Endothelial cell of coronary artery (primary cell): ENCODE measurements around the gene MTG1. TPM values are rescaled to one million over a fixed set of nuclear protein-coding genes. Genes with fewer than 3 reads are reported as not detected.

Experiments used
- total RNA-seq: library from RNA; depleted of rRNA; stranded (reverse); fragments of >200 nt; gene quantifications from 2 replicates; pipeline ENCODE4 v1.2.3, GENCODE V29; 2014

The MTG1 gene
- 40.2 and 40.4 TPM in 2 replicates for total RNA-seq

DNA sequence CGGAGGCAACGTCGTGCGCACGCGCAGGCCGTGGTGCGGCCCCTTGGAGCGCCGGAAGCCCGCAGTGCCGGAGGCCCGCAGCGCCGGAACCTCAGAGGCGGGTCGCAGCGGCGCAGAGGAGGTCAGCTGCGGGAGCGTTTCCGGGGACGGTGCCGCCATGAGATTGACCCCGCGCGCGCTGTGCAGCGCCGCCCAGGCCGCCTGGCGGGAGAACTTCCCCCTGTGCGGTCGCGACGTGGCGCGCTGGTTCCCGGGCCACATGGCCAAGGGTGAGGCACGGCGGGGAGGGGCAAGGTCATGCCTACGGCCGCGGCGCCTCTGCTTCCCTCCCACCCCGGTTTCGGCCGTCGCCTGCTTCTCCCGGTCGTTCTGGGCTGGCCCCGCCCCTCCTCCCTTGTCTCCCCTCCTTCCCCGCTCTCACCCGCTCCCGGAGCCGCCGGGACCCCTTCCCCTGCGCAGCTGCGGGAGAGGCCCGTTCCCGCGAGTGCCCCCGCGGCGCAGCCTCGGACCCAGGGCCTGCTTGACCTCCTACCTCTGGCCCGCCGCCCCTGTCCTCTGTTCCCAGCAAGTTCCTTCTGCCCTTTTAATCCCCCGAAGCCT is at the start of gene MTG1:
TSS of gene MTG1 (plus strand) at position 94 of the 600 bp plus-strand sequence. CDS start at position 158, 64 bp downstream.

DNA sequence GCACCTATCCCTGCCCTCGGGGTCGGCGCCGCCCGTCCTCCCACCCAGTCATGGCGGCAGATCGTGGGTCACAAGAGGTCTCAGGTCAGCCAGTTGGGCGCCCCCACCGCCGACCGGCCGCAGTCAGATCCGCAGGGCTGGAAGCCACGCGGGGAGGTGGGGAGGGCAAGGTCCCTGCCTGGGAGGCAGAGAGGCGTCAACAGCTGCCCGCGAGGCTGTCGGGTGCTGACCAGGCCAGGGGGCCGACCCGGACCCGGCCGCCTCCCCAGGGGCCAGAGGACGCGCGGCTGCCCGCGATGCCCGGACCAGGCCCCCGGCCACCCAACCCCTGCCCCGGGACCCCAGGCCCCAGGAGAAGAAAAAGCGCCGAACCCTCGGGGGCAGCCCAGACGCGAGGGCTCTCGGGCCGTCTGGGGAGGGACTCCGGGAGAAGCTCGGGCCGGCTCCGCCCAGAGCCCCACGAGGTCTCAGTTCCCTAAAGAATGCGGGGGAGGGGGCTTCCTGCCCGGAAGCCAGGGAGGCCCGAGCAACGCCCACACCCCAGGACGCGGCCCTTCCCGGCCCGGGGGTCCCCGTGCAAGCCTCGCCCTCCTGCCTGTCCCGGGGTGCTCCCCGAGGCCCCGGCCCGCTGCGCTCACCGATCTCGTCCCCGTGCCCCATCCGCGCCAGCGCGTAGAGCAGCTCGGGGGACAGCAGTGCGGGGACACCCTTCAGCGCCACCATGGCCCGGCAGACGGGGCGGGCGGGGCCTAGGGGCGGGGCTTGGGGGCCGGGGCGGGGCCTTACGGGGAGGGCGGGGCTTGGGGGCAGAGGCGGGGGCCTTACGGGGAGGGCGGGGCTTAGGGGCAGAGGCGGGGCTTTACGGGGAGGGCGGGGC is 36.4 kb upstream of the MTG1 start, which contains the start of gene FUOM:
TSS of gene FUOM (minus strand) at position 735 of the 877 bp plus-strand sequence. CDS start at position 723, 12 bp downstream.

DNA sequence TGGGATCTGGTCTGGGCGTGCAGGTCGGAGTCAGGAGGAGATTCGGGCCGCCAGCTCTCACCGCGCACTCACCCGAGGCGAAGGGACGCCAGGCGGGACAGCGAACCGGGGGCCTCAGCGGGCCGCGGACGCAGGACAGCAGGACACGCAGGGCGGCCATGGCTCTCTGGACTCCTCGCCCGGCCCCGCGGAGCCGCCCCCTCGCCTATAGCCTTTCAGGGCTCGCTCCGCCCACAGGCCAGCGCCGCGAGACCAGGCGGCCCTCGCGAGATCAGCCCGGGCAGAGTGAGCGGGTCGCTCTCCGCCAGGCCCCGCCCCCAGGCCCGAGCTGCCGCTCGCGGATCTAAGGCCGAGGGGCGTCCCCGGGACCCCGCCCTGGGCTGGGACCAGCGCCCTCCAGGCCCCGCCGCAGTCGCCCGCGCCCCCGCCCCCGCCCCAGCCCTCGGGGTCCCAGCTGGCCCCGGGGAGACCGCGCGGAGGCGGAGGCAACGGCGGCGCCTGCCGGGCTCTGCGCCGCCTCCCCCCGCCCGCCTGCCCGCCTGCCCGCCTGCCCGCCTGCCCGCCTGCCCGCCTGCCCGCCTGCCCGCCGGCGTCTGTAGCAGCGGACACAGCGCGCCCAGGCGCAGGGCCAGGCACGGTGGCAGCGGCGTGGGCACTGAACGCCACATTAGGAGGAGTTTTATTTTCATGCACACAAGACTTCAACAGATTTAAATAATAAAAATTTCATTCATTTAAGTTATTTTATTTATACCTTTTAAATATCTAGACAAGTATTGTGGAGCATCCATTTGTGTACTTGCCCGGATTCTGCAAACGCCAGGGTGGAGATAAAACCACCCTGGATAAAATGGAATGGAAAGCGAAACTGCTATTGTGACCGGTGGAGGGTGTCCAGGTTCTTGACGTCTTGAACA is 20.5 kb upstream of the MTG1 start, which contains the start of gene ECHS1:
TSS of gene ECHS1 (minus strand) at position 181 of the 917 bp plus-strand sequence. CDS start at position 160, 21 bp downstream.

GRCh38 chr10:133379152-133379800 is 14.7 kb upstream of the MTG1 start, which contains the start of gene PAOX:
PAOX (plus strand) TSS chr10:133379262; CDS start chr10:133379317, 55 bp downstream.

DNA sequence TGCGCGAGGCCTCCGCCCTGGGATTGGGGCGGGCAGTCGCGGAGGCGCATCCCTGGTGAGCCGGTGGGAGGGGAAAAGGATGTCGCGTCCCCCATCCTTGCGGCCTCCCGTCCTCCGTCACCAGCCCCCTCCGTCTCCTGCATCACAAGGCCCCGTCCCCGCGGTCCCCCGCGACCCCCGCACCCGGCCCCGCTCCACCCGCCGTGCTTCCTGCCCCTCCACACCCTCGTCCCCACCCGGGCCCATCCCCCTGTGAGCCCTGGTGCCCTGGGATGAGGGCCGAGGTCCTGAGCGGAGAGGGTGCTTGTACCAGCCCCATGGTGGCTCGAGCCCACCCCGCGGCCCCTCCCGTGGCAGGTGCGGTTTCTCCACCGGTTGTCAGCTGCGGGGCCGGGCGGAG is 30.6 kb downstream of the MTG1 start, which contains the start of gene SPRN:
TSS of gene SPRN (minus strand) at position 25 of the 400 bp plus-strand sequence. CDS start 944 bp downstream, outside the sequence.

GRCh38 chr10:133453516-133454203 is 59.7 kb downstream of the MTG1 start, which contains the start of gene SCART1:
SCART1 (plus strand) TSS chr10:133453945; CDS start chr10:133453998, 53 bp downstream.

Other genes with a start within 250 kb of the MTG1 start
- gene KNDC1, start 233.9 kb upstream of the MTG1 start, total RNA-seq: under 0.01 TPM in 1 of 2 replicates, not detected in the other
- not detected in 2 replicates for gene UTF1, start 163.9 kb upstream of the MTG1 start, total RNA-seq
- not detected in 2 replicates for gene VENTX, start 156.3 kb upstream of the MTG1 start, total RNA-seq
- gene ADAM8, start 117.3 kb upstream of the MTG1 start, total RNA-seq: 0.18 and 0.75 TPM in 2 replicates
- gene TUBGCP2, start 85.3 kb upstream of the MTG1 start, total RNA-seq: 50.6 and 51.5 TPM in 2 replicates
- gene ZNF511, start 85.2 kb upstream of the MTG1 start, total RNA-seq: 23.0 and 24.7 TPM in 2 replicates
- not detected in 2 replicates for gene CALY, start 57.3 kb upstream of the MTG1 start, total RNA-seq
- not detected in 2 replicates for gene PRAP1, start 46.8 kb upstream of the MTG1 start, total RNA-seq
- 17.0 and 29.5 TPM in 2 replicates for gene FUOM, start 36.1 kb upstream of the MTG1 start, total RNA-seq
- 52.2 and 71.7 TPM in 2 replicates for gene ECHS1, start 20.8 kb upstream of the MTG1 start, total RNA-seq
- gene PAOX, start 14.9 kb upstream of the MTG1 start, total RNA-seq: 6.7 and 7.0 TPM in 2 replicates
- gene SPRN, start 30.5 kb downstream of the MTG1 start, total RNA-seq: under 0.01 TPM in 2 replicates
- gene SCART1, start 59.8 kb downstream of the MTG1 start, total RNA-seq: 0.54 and 1.3 TPM in 2 replicates
- gene CYP2E1, start 133.2 kb downstream of the MTG1 start, total RNA-seq: 0.47 TPM in 1 of 2 replicates, not detected in the other
- 0.09 TPM in 1 of 2 replicates, not detected in the other for gene SYCE1, start 171.4 kb downstream of the MTG1 start, total RNA-seq
- gene FRG2B, start 232.6 kb downstream of the MTG1 start, total RNA-seq: not detected in 2 replicates